ENCODE results near the gene SLC25A3.
"Not testable (repeated sequence)": the region's sequence is repeated elsewhere in the genome, so short reads cannot be mapped to it uniquely, and the experiment has no call there.

DNA sequence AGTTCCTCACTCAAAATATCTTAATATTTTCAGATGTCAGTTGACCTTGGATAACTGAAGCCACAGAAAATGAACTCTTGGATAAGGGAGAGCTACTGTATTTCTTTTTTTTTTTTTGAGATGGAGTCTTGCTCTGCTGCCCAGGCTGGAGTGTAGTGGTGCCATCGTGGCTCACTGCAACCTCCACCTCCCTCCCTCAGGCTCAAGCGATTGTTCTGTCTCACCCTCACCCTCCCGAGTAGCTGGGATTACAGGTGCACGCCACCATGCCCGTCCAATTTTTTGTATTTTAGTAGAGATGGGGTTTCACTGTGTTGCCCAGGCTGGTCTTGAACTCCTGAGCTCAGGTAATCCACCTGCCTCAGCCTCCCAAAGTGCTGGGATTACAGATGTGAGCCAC, 3.8 kb downstream of the SLC25A3 start:
- TF ChIP-seq, protein P1, sequence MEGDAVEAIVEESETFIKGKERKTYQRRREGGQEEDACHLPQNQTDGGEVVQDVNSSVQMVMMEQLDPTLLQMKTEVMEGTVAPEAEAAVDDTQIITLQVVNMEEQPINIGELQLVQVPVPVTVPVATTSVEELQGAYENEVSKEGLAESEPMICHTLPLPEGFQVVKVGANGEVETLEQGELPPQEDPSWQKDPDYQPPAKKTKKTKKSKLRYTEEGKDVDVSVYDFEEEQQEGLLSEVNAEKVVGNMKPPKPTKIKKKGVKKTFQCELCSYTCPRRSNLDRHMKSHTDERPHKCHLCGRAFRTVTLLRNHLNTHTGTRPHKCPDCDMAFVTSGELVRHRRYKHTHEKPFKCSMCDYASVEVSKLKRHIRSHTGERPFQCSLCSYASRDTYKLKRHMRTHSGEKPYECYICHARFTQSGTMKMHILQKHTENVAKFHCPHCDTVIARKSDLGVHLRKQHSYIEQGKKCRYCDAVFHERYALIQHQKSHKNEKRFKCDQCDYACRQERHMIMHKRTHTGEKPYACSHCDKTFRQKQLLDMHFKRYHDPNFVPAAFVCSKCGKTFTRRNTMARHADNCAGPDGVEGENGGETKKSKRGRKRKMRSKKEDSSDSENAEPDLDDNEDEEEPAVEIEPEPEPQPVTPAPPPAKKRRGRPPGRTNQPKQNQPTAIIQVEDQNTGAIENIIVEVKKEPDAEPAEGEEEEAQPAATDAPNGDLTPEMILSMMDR (IDR thresholded peaks at IDR 0.05), result not testable (repeated sequence)
- TF ChIP-seq POLR2A (IDR thresholded peaks at IDR 0.05), result not testable (repeated sequence)

All from adrenal gland (tissue), 5 donors.